Measurements from ENCODE around the gene OR2B6. TPM values are rescaled to one million over a fixed set of nuclear protein-coding genes. Genes with fewer than 3 reads are reported as not detected.
"Not testable (repeated sequence)": the region's sequence is repeated elsewhere in the genome, so short reads cannot be mapped to it uniquely, and the experiment has no call there.

The OR2B6 gene
- not detected in 2 replicates for total RNA-seq

DNA sequence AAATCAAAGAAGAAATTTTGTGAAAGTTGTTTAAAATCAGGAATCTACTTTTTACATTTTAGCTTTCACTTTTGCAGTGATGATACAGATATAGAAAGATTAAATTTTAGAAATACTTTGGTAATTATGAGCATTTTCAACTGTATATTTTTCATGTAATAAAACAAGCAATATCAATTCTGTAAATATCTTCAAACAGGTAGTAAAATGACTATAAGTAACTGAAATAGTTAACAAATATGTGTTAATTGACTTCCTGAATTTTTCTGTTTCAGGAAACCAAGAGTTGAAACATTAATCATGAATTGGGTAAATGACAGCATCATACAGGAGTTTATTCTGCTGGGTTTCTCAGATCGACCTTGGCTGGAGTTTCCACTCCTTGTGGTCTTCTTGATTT is at the start of gene OR2B6:
Gene OR2B6 (plus strand): TSS at position 301 of the 400 bp plus-strand sequence. CDS start 0 bp downstream, at position 301.
- H3K27me3 ChIP-seq (ENCODE audit: control insufficient read depth, insufficient read depth, low read length): no peaks in the 10 kb centered on the region
- TF ChIP-seq, protein P1, sequence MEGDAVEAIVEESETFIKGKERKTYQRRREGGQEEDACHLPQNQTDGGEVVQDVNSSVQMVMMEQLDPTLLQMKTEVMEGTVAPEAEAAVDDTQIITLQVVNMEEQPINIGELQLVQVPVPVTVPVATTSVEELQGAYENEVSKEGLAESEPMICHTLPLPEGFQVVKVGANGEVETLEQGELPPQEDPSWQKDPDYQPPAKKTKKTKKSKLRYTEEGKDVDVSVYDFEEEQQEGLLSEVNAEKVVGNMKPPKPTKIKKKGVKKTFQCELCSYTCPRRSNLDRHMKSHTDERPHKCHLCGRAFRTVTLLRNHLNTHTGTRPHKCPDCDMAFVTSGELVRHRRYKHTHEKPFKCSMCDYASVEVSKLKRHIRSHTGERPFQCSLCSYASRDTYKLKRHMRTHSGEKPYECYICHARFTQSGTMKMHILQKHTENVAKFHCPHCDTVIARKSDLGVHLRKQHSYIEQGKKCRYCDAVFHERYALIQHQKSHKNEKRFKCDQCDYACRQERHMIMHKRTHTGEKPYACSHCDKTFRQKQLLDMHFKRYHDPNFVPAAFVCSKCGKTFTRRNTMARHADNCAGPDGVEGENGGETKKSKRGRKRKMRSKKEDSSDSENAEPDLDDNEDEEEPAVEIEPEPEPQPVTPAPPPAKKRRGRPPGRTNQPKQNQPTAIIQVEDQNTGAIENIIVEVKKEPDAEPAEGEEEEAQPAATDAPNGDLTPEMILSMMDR (IDR thresholded peaks at IDR 0.05; ENCODE audit: insufficient read depth, low read length, poor library complexity, severe bottlenecking): no peak
- no peak within 1 kb of the TSS for H3K4me3 ChIP-seq (ENCODE audit: low read depth, low read length)
- H3K36me3 ChIP-seq (ENCODE audit: control insufficient read depth, insufficient read depth, low read length): no peaks in the 10 kb centered on the region
- DNase-seq (ENCODE audit: low read depth): no peak

DNA sequence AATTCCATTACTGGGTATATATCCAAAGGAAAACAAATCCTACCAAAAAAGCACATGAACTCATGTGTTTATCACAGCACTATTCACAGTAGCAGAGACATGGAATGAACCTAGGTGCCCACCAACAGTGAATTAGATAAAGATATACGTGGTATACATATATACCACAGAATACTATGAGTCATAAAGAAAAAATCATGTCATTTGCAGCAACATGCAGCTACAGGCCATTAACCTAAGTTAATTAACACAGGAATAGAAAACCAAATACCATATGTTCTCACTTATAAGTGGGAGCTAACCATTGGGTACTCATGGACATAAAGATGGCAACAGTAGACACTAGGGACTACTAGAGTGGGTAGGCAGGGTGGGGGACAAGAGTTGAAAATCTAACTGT is 49.0 kb upstream of the OR2B6 start:
- Histone ChIP-seq H3K4me3 (ENCODE audit: low read depth, low read length) (no peak overlapping the region), H3K36me3 (ENCODE audit: control insufficient read depth, insufficient read depth, low read length) (no peaks in the 10 kb centered on the region), H3K27me3 (ENCODE audit: control insufficient read depth, insufficient read depth, low read length) (no peaks in the 10 kb centered on the region)
- no peak for DNase-seq (ENCODE audit: low read depth)
- TF ChIP-seq, protein P1 (IDR thresholded peaks at IDR 0.05; ENCODE audit: insufficient read depth, low read length, poor library complexity, severe bottlenecking): no peak

DNA sequence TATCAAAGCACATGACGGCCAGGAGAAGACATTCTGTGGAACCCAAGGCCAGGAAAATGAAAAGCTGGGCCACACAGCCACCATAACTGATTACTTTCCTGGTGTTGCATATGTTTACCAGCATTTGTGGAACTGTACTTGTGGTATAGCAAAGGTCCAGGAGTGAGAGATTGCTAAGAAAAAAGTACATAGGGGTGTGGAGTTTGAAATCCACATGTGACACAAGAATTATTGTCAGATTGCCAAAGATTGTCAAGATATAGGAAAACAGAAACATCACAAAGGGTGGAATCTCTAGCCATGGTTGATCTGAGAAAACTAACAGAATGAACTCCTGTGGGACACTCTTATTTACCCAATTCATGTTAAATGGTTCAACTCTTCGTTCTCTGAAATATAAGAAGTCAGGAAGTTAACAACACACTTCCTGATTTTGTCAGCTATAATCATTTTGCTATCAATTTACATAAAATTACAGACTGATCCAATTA is 45.0 kb upstream of the OR2B6 start, which contains the start of gene OR2B2:
Gene OR2B2 (minus strand): TSS at position 441 of the 491 bp plus-strand sequence. CDS start 77 bp downstream, at position 364.
- Histone ChIP-seq H3K36me3 (ENCODE audit: control insufficient read depth, insufficient read depth, low read length) (no peaks in the 10 kb centered on the region), H3K4me3 (ENCODE audit: low read depth, low read length) (no peak within 1 kb of the TSS), H3K27me3 (ENCODE audit: control insufficient read depth, insufficient read depth, low read length) (no peaks in the 10 kb centered on the region)
- TF ChIP-seq, protein P1 (IDR thresholded peaks at IDR 0.05; ENCODE audit: insufficient read depth, low read length, poor library complexity, severe bottlenecking): no peak
- DNase-seq (ENCODE audit: low read depth): no peak

DNA sequence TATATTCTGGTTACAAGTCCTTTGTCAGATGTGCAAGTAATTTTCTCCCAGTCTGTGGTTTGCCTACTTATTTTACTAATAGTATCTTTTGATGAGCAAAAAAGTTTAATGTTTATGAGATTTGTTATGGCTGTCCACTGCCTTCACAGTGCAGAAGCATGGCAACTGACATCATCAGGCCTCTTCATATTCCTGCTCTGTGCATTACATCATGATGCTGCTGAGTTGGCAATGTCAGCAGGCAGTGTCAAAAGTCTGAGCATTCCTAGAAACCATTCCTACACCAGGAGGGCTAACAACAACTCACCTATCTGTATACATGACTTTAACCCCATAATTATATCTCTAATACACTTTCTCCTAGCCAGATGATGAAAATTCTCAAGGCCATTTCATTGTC is 34.1 kb upstream of the OR2B6 start:
- TF ChIP-seq, protein P1 (IDR thresholded peaks at IDR 0.05; ENCODE audit: insufficient read depth, low read length, poor library complexity, severe bottlenecking): no peak
- Histone ChIP-seq H3K27me3 (ENCODE audit: control insufficient read depth, insufficient read depth, low read length) (no peaks in the 10 kb centered on the region), H3K36me3 (ENCODE audit: control insufficient read depth, insufficient read depth, low read length) (no peaks in the 10 kb centered on the region), H3K4me3 (ENCODE audit: low read depth, low read length) (no peak overlapping the region)
- no peak for DNase-seq (ENCODE audit: low read depth)

DNA sequence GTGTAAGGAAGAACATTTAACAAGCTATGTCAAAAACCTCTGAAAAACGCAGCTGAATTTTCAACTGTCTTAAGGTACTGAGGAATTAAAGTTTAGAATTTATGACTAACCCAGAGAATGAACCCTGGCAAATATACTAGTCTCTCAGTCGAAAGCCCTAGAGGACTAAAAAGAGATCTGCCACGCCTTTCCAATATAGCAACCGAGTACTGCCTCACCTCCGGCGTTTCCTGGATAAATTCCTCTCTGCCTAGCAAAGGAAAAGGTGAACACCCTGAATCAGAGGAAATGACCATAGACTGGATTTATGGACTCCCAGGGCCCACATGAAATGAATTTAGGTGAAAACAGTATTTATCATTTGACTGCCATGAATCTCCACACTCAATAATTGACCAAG is 32.9 kb upstream of the OR2B6 start:
- Histone ChIP-seq H3K4me3 (ENCODE audit: low read depth, low read length) (no peak overlapping the region), H3K27me3 (ENCODE audit: control insufficient read depth, insufficient read depth, low read length) (no peaks in the 10 kb centered on the region), H3K36me3 (ENCODE audit: control insufficient read depth, insufficient read depth, low read length) (no peaks in the 10 kb centered on the region)
- DNase-seq (ENCODE audit: low read depth): no peak
- TF ChIP-seq, protein P1 (IDR thresholded peaks at IDR 0.05; ENCODE audit: insufficient read depth, low read length, poor library complexity, severe bottlenecking): no peak

DNA sequence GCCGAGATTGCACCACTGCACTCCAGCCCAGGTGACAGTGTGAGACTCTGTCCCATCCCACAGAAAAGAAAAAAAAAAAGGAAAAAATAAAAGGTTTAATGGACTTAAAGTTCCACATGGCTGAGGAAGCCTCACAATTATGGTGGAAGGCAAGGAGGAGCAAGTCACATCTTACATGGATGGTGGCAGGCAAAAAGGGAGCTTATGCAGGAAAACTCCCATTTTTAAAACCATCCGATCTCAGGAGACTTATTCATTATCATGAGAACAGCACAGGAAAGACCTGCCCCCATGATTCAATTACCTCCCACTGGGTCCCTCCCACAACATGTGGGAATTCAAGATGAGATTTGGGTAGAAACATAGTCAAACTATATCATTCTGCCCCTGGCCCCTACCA is 29.0 kb upstream of the OR2B6 start:
- H3K4me3 ChIP-seq (ENCODE audit: low read depth, low read length); H3K27me3 ChIP-seq (ENCODE audit: control insufficient read depth, insufficient read depth, low read length); DNase-seq (ENCODE audit: low read depth); H3K36me3 ChIP-seq (ENCODE audit: control insufficient read depth, insufficient read depth, low read length): not testable (repeated sequence)

DNA sequence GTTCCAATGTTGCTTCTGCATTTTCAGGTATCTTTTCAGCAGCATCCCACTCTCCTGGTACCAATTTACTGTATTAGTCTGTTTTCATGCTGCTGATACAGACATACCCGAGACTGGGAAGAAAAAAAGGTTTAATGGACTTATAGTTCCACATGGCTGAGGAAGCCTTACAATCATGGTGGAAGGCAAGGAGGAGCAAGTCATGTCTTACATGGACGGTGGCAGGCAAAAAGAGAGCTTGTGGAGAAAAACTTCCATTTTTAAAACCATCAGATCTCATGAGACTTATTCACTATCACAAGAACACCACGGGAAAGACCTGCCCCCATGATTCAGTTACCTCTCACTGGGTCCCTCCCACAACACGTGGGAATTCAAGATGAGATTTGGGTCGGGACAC is 27.1 kb upstream of the OR2B6 start:
- H3K4me3 ChIP-seq (ENCODE audit: low read depth, low read length); H3K27me3 ChIP-seq (ENCODE audit: control insufficient read depth, insufficient read depth, low read length); H3K36me3 ChIP-seq (ENCODE audit: control insufficient read depth, insufficient read depth, low read length); DNase-seq (ENCODE audit: low read depth): not testable (repeated sequence)

Data from kidney epithelial cell (primary cell).